ENCODE data around the gene FOXJ1.

The FOXJ1 gene

GRCh38 chr17:76155988-76156661 lies 15.1 kb upstream of the FOXJ1 start:
- ChIA-PET POLR2A (ENCODE audit: low non-redundant PET) (interaction anchor here (0.5 to 0.6 kb wide), 3 partner anchors 178 to 896 kb away, joined by 3 to 4 read pairs (median 4); no protein-coding TSS in a partner anchor), CTCF (interaction anchor here (0.6 to 2.0 kb wide), 3 partner anchors 10 to 198 kb away, joined by 3 to 7 read pairs (median 3); no protein-coding TSS in a partner anchor)
- no peak overlapping the region for H3K27ac ChIP-seq
- TF ChIP-seq CTCF (conservative IDR thresholded peaks at IDR 0.05; ENCODE audit: low read depth) = no peak
- no peak for DNase-seq (ENCODE audit: low spot score)

- POLR2A ChIA-PET (ENCODE audit: low non-redundant PET) = interaction anchor here (0.5 kb wide), 1 partner anchor 207 kb away, joined by 4 read pairs; no protein-coding TSS in a partner anchor
- no peak for TF ChIP-seq CTCF (conservative IDR thresholded peaks at IDR 0.05; ENCODE audit: low read depth)
- no peak for DNase-seq (ENCODE audit: low spot score)
- H3K27ac ChIP-seq = no peak overlapping the region
- CTCF ChIA-PET = interaction anchor here (0.6 to 2.0 kb wide), 4 partner anchors 9 to 311 kb away, joined by 3 to 7 read pairs (median 3); no protein-coding TSS in a partner anchor
These were observed 14.1 kb upstream of the FOXJ1 start for GRCh38 chr17:76154936-76155845.

- no peak overlapping the region for H3K27ac ChIP-seq
- DNase-seq (ENCODE audit: low spot score) = no peak
- POLR2A ChIA-PET (ENCODE audit: low non-redundant PET) = no interaction called here
- CTCF ChIA-PET = interaction anchor here (0.6 to 1.7 kb wide), 6 partner anchors 10 to 310 kb away, joined by 3 to 7 read pairs (median 4); no protein-coding TSS in a partner anchor
- no peak for TF ChIP-seq CTCF (conservative IDR thresholded peaks at IDR 0.05; ENCODE audit: low read depth)
These were observed 13.2 kb upstream of the FOXJ1 start for GRCh38 chr17:76154292-76154691.

- ChIA-PET POLR2A (ENCODE audit: low non-redundant PET) (no interaction called here), CTCF (interaction anchor here (0.5 to 1.7 kb wide), 7 partner anchors 9 to 415 kb away, joined by 3 to 7 read pairs (median 4); no protein-coding TSS in a partner anchor)
- no peak overlapping the region for H3K27ac ChIP-seq
- TF ChIP-seq CTCF (conservative IDR thresholded peaks at IDR 0.05; ENCODE audit: low read depth) = no peak
- DNase-seq (ENCODE audit: low spot score) = no peak
These were observed 12.6 kb upstream of the FOXJ1 start for GRCh38 chr17:76153640-76154039.

- no peak for TF ChIP-seq CTCF (conservative IDR thresholded peaks at IDR 0.05; ENCODE audit: low read depth)
- DNase-seq (ENCODE audit: low spot score) = no peak
- POLR2A ChIA-PET (ENCODE audit: low non-redundant PET) = no interaction called here
- H3K27ac ChIP-seq = no peak overlapping the region
- CTCF ChIA-PET = interaction anchor here (0.5 to 1.7 kb wide), 7 partner anchors 9 to 415 kb away, joined by 3 to 7 read pairs (median 4); no protein-coding TSS in a partner anchor
These were observed 12.2 kb upstream of the FOXJ1 start for GRCh38 chr17:76153202-76153601.

- H3K27ac ChIP-seq = no peak overlapping the region
- ChIA-PET POLR2A (ENCODE audit: low non-redundant PET) (no interaction called here), CTCF (interaction anchor here (0.5 to 1.7 kb wide), 6 partner anchors 8 to 193 kb away, joined by 3 to 7 read pairs (median 4); no protein-coding TSS in a partner anchor)
- DNase-seq (ENCODE audit: low spot score) = no peak
- no peak for TF ChIP-seq CTCF (conservative IDR thresholded peaks at IDR 0.05; ENCODE audit: low read depth)
These were observed 11.5 kb upstream of the FOXJ1 start for GRCh38 chr17:76152591-76152990.
